Activated CD4-positive, alpha-beta T cell treated with anti-CD3 and anti-CD28 coated beads, Interleukin-2, amount 10 ng/mL, durations not matched to agents 24 days and 14 days (primary cell): Measurements from ENCODE around the gene IMPDH1. TPM values are rescaled to one million over a fixed set of nuclear protein-coding genes. Genes with fewer than 3 reads are reported as not detected.

ENCODE experiments used
- DNase-seq: peaks from one replicate; pipeline ENCODE4 v3.0.0; 2022
- H3K27ac Mint-ChIP-seq: one replicate; pipeline ENCODE4 v1.8.0; 2022; ENCODE audit warnings: mild to moderate bottlenecking, mixed read lengths
- H3K27me3 Mint-ChIP-seq: one replicate; pipeline ENCODE4 v1.8.0; 2022; ENCODE audit warnings: mixed read lengths
- H3K36me3 Mint-ChIP-seq: one replicate; pipeline ENCODE4 v1.8.0; 2022; ENCODE audit warnings: low read depth, mild to moderate bottlenecking, mixed read lengths
- H3K4me1 Mint-ChIP-seq: one replicate; pipeline ENCODE4 v1.8.0; 2021; ENCODE audit warnings: mixed read lengths
- H3K4me3 Mint-ChIP-seq: one replicate; pipeline ENCODE4 v1.8.0; 2022; ENCODE audit warnings: mild to moderate bottlenecking, moderate library complexity, mixed read lengths
- H3K9me3 Mint-ChIP-seq: one replicate; pipeline ENCODE4 v1.8.0; 2021; ENCODE audit warnings: mixed read lengths
- intact Hi-C: fragments of 100-400 bp; cut with micrococcal nuclease; formaldehyde crosslinking; loops from one replicate; pipeline ENCODE4 v1.15.1; 2023
- total RNA-seq: library from RNA; stranded (reverse); gene quantifications from 2 replicates; pipeline ENCODE4 v1.2.3, GENCODE V29; 2022

Gene IMPDH1
- total RNA-seq, 1 donor from 2014 or later, result 105 TPM

DNA sequence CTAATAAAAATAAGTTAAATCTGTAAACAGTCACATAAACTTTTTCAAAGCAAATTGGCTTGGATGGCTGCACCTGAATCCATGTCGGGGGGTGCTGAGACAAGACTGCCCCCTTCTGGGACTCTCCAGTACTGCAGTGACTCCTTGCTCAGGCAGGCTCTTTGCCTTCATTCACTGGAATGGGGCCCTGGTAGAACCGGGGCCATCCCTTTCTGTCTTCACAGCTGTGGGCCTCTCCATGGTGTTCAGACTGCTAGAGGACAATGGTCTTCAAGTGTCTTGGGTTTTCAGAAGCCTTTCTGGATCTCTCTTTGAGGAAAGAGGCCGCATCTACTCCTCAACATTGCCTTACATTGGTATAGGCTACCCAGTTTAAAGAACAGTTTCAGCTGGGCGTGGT, 16.1 kb upstream of the IMPDH1 start:
- no peak overlapping the region for H3K4me3 Mint-ChIP-seq
- intact Hi-C loops, result loop anchor here (1.0 to 5.0 kb wide), 2 partner anchors 28 to 51 kb away; partner anchors contain the start of gene METTL2B

DNA sequence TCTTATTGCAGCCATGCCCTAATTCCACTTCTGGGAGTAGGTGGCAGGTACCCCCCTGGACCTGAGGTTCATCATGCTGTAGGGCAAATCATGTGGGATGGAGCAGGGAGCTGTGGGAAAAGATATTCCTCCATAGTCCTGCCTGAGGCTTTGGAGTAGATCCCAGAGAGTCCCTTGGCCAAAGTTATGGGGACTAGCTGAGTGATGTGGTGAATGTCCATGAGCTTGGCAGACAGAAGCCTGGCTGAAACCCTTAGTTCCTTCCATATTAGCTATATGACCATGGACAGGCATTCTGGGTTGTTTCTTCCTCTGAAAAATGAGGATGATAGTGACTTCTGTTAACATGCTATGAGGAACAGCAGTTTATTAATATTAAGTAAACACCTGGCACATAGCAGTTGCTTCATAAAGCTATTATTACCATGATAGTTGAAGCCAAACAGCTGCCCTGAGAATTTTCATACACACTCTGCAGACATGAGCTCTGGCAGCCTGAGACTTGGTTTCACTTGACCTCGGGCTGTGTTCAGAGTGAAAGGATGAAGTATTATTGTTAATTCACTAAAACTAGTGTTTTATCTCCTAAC, 15.0 kb upstream of the IMPDH1 start:
- H3K4me1 Mint-ChIP-seq, result peaks cover 21% of the 10 kb centered on the region
- H3K36me3 Mint-ChIP-seq, result no peaks in the 10 kb centered on the region
- H3K4me3 Mint-ChIP-seq, result no peak overlapping the region
- peaks cover 4% of the 10 kb centered on the region for H3K27me3 Mint-ChIP-seq
- intact Hi-C loops, result loop anchor here (1.0 to 5.0 kb wide), 2 partner anchors 26 to 53 kb away; partner anchors contain the start of gene METTL2B
- no peaks in the 10 kb centered on the region for H3K9me3 Mint-ChIP-seq
- no peak for DNase-seq
- H3K27ac Mint-ChIP-seq, result no peak overlapping the region

More for the DNA sequence above, 16.1 kb upstream of the IMPDH1 start:
- Mint-ChIP-seq H3K9me3 (no peaks in the 10 kb centered on the region), H3K27ac (no peak overlapping the region), H3K36me3 (no peaks in the 10 kb centered on the region), H3K4me1 (peaks cover 20% of the 10 kb centered on the region), H3K27me3 (peaks cover 4% of the 10 kb centered on the region)
- peak; percentile 95 for DNase-seq

DNA sequence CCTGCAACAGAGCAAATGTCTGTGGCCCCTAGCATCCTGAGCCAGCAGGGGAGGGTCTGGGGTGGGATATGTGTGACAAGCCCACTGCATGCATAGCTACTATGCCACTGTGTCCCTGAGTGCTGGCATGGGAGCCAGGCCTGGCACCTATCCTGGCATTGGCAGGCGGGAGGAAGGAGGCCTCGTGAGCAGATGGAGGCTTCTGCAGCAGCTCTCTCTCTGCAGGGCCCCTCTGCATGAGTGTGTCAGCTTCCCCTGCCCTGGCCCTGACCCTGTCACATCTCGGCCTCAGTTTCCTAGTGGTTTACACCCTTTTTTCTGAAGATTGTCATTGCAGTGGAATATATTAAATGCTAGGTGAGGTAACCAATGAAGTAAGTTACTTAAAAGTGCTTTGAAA, 13.1 kb upstream of the IMPDH1 start:
- Mint-ChIP-seq H3K4me3 (no peak overlapping the region), H3K9me3 (no peaks in the 10 kb centered on the region), H3K27me3 (no peaks in the 10 kb centered on the region), H3K27ac (no peak overlapping the region), H3K4me1 (peaks cover 8% of the 10 kb centered on the region), H3K36me3 (no peaks in the 10 kb centered on the region)
- intact Hi-C loops, result no loop called here
- DNase-seq, result no peak

DNA sequence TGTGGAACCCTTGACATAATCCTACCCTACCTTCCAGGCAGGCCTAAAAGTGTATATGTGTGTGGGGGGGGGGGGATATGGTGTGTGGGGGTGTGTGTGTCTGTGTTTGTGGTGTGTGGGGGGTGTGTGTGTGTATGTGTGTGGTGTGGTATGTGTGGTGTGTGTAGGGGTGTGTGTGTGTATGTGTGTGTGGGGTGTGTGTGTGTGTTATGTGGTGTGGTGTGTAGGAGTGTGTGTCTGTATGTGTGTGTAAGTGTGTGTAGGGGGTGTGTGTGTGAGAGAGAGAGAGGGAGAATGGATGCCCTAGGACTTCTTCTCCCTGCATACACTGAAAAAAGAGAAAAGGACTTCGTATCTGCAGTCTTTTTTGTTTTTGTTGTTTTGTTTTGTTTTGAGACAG, 12.3 kb upstream of the IMPDH1 start:
- peaks cover under 1% of the 10 kb centered on the region for H3K27me3 Mint-ChIP-seq
- no peaks in the 10 kb centered on the region for H3K36me3 Mint-ChIP-seq
- H3K9me3 Mint-ChIP-seq, result no peaks in the 10 kb centered on the region
- intact Hi-C loops, result no loop called here
- H3K4me1 Mint-ChIP-seq, result peaks cover 8% of the 10 kb centered on the region
- no peak overlapping the region for H3K4me3 Mint-ChIP-seq
- H3K27ac Mint-ChIP-seq, result no peak overlapping the region
- DNase-seq, result no peak

DNA sequence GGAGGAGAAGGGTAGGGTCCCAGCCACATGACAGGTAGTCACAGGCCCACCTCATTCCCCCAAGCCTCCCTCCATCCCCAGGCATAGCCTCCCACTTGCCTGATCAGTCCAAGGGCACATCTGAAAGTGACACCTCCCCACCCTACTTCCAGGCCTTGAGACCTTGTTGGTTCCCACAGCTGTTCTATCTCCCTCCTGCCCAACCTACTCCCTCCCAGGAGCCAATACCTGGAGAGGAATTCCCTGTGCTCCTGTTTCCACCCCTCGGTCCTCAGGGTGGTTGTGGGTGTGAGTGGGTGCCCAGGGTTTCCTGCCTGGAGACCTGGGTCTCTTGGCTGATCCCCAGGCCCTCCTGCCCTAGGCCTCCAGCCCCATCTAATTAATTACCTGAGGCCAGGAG, 11.6 kb upstream of the IMPDH1 start:
- Mint-ChIP-seq H3K9me3 (no peaks in the 10 kb centered on the region), H3K27ac (no peak overlapping the region), H3K27me3 (peaks cover 4% of the 10 kb centered on the region), H3K4me3 (no peak overlapping the region), H3K36me3 (no peaks in the 10 kb centered on the region), H3K4me1 (peaks cover 8% of the 10 kb centered on the region)
- no peak for DNase-seq
- intact Hi-C loops, result no loop called here

DNA sequence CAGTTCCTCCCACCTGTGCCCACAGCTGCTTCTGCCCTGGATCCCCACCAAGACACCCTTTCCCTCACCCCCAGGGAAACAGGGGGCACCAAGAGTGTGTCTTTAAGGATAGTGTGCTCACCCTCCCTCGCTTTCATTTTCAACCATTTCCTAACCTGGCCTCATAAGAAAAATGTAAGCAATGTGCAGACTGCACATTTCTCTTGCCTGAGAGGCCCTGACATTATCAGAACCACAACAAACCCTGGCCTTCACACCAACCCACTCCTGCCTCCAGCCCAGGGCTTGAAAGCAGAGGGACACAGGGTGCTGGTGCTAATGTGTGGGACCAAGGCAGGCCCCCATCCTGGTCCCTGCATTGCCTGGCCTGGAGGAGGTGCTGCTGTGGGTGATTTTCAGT, 11.0 kb upstream of the IMPDH1 start:
- no peak overlapping the region for H3K27ac Mint-ChIP-seq
- peaks cover 4% of the 10 kb centered on the region for H3K27me3 Mint-ChIP-seq
- no peaks in the 10 kb centered on the region for H3K9me3 Mint-ChIP-seq
- H3K4me1 Mint-ChIP-seq, result peaks cover 8% of the 10 kb centered on the region
- H3K36me3 Mint-ChIP-seq, result no peaks in the 10 kb centered on the region
- DNase-seq, result no peak
- no peak overlapping the region for H3K4me3 Mint-ChIP-seq
- intact Hi-C loops, result no loop called here

DNA sequence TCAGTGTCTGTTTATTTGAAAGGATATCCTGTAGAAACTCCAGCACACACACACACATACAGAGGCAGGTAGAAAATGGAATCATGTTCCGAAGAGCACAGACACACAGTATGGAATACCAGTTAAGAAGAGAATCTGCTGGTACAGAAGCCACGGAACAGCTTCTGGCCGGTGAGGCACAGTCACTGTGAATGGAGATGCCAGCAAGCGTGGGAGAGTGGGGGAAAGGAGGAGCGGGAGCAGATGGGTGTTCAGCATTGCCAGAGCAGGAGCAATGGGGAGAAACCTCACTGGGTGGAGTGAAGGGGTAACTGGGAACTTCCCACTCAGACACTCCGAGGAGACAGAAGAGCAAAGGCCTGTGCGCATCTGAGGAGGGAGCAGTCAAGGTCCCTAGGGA, 9.5 kb upstream of the IMPDH1 start:
- intact Hi-C loops, result no loop called here
- no peaks in the 10 kb centered on the region for H3K36me3 Mint-ChIP-seq
- no peak overlapping the region for H3K27ac Mint-ChIP-seq
- peaks cover 6% of the 10 kb centered on the region for H3K27me3 Mint-ChIP-seq
- peaks cover 8% of the 10 kb centered on the region for H3K4me1 Mint-ChIP-seq
- no peak for DNase-seq
- no peaks in the 10 kb centered on the region for H3K9me3 Mint-ChIP-seq
- H3K4me3 Mint-ChIP-seq, result no peak overlapping the region

DNA sequence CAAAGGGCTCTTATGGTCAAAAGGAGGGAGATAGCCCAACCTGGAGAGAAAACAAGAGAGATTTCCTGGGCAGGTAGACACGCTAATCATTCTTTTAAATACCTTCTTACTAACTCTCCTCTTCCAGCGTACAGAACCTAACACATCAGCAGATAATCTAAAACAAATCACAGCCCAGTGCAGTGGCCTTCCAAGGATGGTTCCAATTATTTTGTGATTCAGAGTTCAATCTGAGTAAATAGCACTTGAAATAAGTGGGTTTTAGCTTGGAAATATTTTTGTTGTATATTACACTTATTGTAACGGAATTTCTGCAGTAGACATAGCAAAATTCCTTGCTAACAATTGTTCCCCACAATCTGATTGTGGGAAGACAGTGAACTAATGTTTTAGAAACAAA, 7.3 kb upstream of the IMPDH1 start:
- no peak for DNase-seq
- H3K27me3 Mint-ChIP-seq, result peaks cover 19% of the 10 kb centered on the region
- H3K27ac Mint-ChIP-seq, result no peak overlapping the region

DNA sequence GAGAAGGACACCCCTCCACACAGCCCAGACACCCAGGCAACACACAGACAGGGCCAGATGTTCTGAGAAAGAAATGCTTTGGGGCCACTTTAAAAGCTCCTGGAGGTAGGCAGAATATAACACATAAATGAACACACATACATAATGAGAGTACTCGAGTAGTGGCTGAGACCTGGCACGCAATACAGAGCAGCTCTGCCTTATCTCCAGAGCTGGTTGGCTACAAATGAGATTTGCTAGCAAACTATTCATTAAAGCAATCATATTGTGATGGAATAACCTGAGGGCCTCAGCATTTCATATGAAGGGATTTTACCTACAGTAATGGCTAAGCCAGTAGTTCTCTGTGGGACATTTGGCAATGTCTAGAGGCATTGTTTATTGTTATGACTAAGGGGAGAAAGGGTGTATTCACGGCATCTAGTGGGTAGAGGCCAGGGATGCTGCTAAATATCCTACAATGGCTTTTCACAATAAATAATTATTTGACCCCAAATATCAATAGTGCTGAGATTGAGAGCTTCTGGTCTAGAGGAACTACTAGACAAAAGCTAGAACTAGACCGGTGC, 5.5 kb upstream of the IMPDH1 start:
- no peaks in the 10 kb centered on the region for H3K36me3 Mint-ChIP-seq
- intact Hi-C loops, result no loop called here
- H3K27ac Mint-ChIP-seq, result no peak overlapping the region
- H3K4me3 Mint-ChIP-seq, result no peak overlapping the region
- peaks cover 4% of the 10 kb centered on the region for H3K4me1 Mint-ChIP-seq
- H3K9me3 Mint-ChIP-seq, result no peaks in the 10 kb centered on the region
- peaks cover 23% of the 10 kb centered on the region for H3K27me3 Mint-ChIP-seq
- no peak for DNase-seq

More for the DNA sequence above, 7.3 kb upstream of the IMPDH1 start:
- H3K36me3 Mint-ChIP-seq, result no peaks in the 10 kb centered on the region
- intact Hi-C loops, result no loop called here
- H3K4me3 Mint-ChIP-seq, result no peak overlapping the region
- no peaks in the 10 kb centered on the region for H3K9me3 Mint-ChIP-seq
- H3K4me1 Mint-ChIP-seq, result peaks cover 5% of the 10 kb centered on the region

DNA sequence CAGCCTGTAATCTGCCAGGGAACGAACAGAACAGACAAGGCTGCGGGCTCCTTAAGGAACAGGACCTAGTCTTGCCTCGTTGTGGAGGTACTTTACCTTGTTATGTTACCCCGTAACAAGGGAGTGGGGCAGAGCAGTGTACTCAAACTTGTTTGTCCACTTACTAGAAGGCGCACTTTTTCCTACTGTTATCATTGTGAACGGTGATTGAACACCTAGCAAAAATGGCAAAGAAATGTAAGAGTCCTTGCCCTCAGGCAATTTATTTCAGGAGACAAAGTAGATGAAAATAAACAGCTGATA, 620 bp upstream of the IMPDH1 start:
- peak overlapping the region; percentile 87 for H3K27ac Mint-ChIP-seq
- no peaks in the 10 kb centered on the region for H3K9me3 Mint-ChIP-seq
- peaks cover 33% of the 10 kb centered on the region for H3K4me1 Mint-ChIP-seq
- peak overlapping the region; percentile 93 for H3K4me3 Mint-ChIP-seq
- intact Hi-C loops, result loop anchor here (1.0 kb wide), 2 partner anchors 12 to 45 kb away; partner anchors contain the start of gene HILPDA
- no peak for DNase-seq
- peaks cover 2% of the 10 kb centered on the region for H3K36me3 Mint-ChIP-seq
- peaks cover 22% of the 10 kb centered on the region for H3K27me3 Mint-ChIP-seq

DNA sequence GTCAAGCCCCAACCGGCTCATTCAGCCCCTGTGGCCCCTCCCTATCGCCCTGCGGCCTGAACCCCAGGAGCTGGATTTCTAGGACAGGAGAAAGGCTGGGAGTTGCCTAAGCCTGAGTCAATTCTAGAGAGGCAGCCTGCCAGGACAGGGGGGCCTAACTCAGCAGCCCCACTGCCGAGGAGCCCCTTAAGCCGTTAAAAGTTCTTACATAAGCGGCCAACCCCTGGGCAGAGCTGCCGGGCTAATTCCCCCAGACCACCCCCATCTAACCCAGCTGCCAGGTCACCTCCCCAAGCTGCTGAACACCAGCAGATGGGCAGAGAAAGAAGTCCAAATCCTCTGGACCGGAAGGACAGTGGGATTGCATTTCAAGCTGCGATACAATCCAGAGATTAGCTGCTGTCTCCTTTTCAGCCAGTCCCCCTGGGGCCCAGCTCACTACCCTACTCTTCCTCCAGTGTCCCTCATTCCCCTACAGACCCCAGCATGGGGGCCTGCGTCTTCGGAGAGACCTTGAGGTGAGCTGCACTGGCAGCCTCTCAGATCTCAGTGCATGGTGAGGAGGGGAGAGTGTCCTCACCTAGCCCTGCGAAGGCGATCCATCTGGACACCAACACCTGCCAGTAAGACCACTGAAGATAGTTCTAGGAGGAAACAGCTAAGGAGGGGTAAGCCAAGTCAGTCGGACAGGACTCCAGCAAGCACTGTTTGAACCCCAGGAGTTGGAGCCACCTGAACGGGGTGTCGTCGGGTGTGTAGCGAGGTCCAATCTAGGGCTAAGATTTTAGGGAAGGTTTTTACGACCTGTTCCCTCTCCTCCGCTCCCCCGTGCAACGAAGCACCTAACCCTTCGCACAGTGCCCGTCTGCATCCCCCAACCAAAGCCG, 830 bp downstream of the IMPDH1 start:
- no peak for DNase-seq
- Mint-ChIP-seq H3K27me3 (peaks cover 19% of the 10 kb centered on the region), H3K4me1 (peaks cover 43% of the 10 kb centered on the region), H3K9me3 (no peaks in the 10 kb centered on the region), H3K4me3 (peak overlapping the region; percentile 93), H3K36me3 (peaks cover 2% of the 10 kb centered on the region), H3K27ac (peak overlapping the region; percentile 82)
- intact Hi-C loops, result loop anchor here (5.0 to 10.0 kb wide), 2 partner anchors 126 to 328 kb away; partner anchors contain the start of gene CALU

DNA sequence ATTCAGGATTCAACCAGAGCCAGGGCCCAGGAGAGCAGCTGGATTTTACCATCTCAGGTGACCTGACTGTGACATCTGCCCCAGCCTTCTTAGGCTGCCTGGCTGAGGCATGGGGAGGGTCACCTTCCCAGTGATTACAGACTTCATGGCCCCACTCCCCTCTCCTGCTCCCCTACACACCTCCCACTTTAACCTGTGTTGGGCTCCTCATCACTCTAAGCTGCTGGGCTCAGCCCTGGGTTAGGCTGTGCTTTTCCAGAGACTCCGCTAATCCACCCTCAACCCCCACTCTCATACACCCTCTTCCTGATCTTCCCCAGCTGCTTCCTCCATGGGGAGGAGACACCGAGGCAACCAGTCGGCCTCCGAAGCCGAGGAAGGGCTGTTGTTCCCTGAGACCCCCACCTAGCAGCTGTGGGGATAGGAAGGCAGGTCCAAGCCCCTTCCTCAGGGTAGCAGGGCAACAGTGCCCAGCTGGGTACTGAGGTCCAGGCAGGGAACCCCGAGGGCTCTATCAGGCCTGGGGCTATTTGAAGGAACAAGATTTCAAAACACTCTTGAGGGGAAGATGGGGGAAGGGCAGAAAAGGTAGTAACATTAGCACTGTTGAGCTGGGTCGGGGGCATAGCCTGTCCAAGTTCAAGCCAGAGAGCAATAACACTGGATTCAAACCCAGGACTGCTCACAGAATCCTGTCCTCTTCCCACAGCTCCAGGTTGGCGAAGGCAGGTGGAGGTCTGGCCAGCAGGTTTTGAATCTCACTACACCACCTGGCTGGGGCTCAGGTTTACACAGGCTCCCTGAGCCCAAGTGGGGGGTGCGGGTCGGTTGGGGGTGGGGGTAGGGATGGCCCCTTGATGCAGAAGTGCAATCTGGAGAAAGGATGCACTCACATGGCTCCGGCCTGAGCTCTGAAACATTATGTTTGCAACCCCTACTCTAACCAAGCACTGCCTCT, 1.8 kb downstream of the IMPDH1 start:
- Mint-ChIP-seq H3K9me3 (no peaks in the 10 kb centered on the region), H3K27ac (no peak overlapping the region), H3K27me3 (peaks cover 10% of the 10 kb centered on the region), H3K36me3 (peaks cover 3% of the 10 kb centered on the region), H3K4me3 (peak overlapping the region; percentile 93), H3K4me1 (peaks cover 46% of the 10 kb centered on the region)
- peak; percentile 65 for DNase-seq
- intact Hi-C loops, result loop anchor here (5.0 to 10.0 kb wide), 2 partner anchors 127 to 329 kb away; partner anchors contain the start of gene CALU

DNA sequence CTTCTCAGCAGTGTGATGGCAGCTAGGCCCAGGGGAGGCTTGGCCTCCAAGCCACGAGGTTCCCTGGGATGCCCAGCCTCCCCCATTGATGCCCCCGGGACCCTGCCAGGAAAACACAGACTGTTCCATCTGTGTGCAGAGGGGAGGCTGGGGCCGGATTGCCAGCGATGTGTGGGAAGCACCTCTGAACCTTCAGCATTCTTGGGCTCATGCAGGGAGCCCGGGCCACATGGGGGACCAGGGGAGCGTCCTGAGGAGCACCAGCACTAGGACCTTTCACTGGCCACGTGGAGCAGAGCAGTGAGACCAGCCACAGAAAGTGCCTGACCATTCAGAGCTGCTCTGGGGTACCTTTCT, 2.6 kb downstream of the IMPDH1 start:
- intact Hi-C loops, result loop anchor here (5.0 to 10.0 kb wide), 2 partner anchors 128 to 330 kb away; partner anchors contain the start of gene CALU

More for the DNA sequence above, 2.6 kb downstream of the IMPDH1 start:
- Mint-ChIP-seq H3K4me1 (peaks cover 46% of the 10 kb centered on the region), H3K27me3 (peaks cover 8% of the 10 kb centered on the region), H3K36me3 (peaks cover 6% of the 10 kb centered on the region), H3K27ac (peak overlapping the region; percentile 48), H3K4me3 (no peak overlapping the region), H3K9me3 (no peaks in the 10 kb centered on the region)
- DNase-seq, result peak; percentile 59
